HK-2 (cell line): ENCODE data around the gene LMNA.

Experiments
- DNase-seq: peaks from one replicate; pipeline ENCODE4 v3.0.0-alpha.2; 2018; ENCODE audit not compliant: unreplicated experiment

Gene LMNA

GRCh38 chr1:156140879-156141707, 26.6 kb downstream of the LMNA start:
- DNase-seq, result no peak

GRCh38 chr1:156143765-156144489, 29.4 kb downstream of the LMNA start:
- DNase-seq, result no peak

- DNase-seq, result no peak
Observed at GRCh38 chr1:156144742-156145141, 30.2 kb downstream of the LMNA start.

- no peak for DNase-seq
Observed at GRCh38 chr1:156145650-156146019, 31.1 kb downstream of the LMNA start.

- peak; percentile 91 for DNase-seq
Observed at GRCh38 chr1:156146020-156146768, 31.7 kb downstream of the LMNA start.

- no peak for DNase-seq
Observed at GRCh38 chr1:156146769-156147405, 32.4 kb downstream of the LMNA start.

- no peak for DNase-seq
Observed at GRCh38 chr1:156148216-156148615, 33.7 kb downstream of the LMNA start.

GRCh38 chr1:156149374-156150332, 35.1 kb downstream of the LMNA start:
- no peak for DNase-seq

GRCh38 chr1:156150333-156151011, 36.0 kb downstream of the LMNA start:
- DNase-seq, result no peak

- peak; percentile 61 for DNase-seq
Observed at GRCh38 chr1:156151093-156151688, 36.7 kb downstream of the LMNA start.

- DNase-seq, result peak; percentile 87
Observed at GRCh38 chr1:156152628-156153027, 38.1 kb downstream of the LMNA start.

- no peak for DNase-seq
Observed at GRCh38 chr1:156153362-156153761, 38.9 kb downstream of the LMNA start, which contains the start of gene SEMA4A. TSS of gene SEMA4A (plus strand) at chr1:156153585. CDS start at chr1:156154579, 994 bp downstream.

GRCh38 chr1:156154317-156154749, 39.8 kb downstream of the LMNA start:
- DNase-seq, result no peak

- no peak for DNase-seq
Observed at GRCh38 chr1:156155756-156156510, 41.4 kb downstream of the LMNA start.

GRCh38 chr1:156157506-156157905, 43.0 kb downstream of the LMNA start:
- no peak for DNase-seq

- DNase-seq, result no peak
Observed at GRCh38 chr1:156157966-156158365, 43.5 kb downstream of the LMNA start.

GRCh38 chr1:156160000-156160742, 45.7 kb downstream of the LMNA start:
- DNase-seq, result peak; percentile 62

- DNase-seq, result peak; percentile 90
Observed at GRCh38 chr1:156160743-156161171, 46.2 kb downstream of the LMNA start.
